ENCODE results near the gene RAB30.

DNA sequence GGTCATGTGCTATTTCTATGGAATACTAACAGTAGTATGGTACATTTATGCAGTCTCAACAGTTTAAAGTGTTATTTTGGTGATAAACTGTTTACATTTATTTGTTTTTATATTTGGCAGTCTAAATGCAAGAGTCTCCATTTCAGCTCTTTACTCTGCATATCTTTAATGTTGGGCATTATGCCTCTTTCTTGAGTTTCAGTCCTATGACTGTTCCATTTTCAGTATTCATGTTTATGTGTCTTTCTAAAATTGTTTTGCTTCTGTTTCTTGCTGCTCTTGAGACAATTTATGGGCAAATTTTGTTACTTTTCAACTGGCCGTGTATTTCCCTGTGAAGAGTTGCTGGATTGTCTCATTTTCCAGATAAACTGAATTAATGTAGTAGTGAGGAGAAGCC, 6.6 kb upstream of the RAB30 start:
- TF ChIP-seq YY1 (IDR thresholded peaks at IDR 0.05; ENCODE audit: insufficient read depth, insufficient read length) (no peak), ZNF274 (IDR thresholded peaks at IDR 0.05; ENCODE audit: low read depth, low read length) (no peak), SUZ12 (IDR thresholded peaks at IDR 0.05; ENCODE audit: extremely low read depth, insufficient read depth, insufficient read length) (no peak)

Data from NT2/D1 (cell line).